Trophoblast cell (in vitro differentiated cells and primary cell): ENCODE measurements around the gene DYDC2.

Source experiments
- DNase-seq, 2 donors: peaks; one replicate each; pipeline ENCODE4 v3.0.0-alpha.2; 2016
- H2AFZ ChIP-seq: 2 replicates; pipeline ENCODE4 v1.6.1; 2013; ENCODE audit warnings: low read length, moderate library complexity, mild to moderate bottlenecking; ENCODE audit not compliant: insufficient read depth, poor library complexity
- H2AK5ac ChIP-seq: 2 replicates; pipeline ENCODE4 v1.6.1; 2013; ENCODE audit warnings: mild to moderate bottlenecking, low read length
- H2BK120ac ChIP-seq: 2 replicates; pipeline ENCODE4 v1.6.1; 2013; ENCODE audit warnings: low read length, mild to moderate bottlenecking, moderate library complexity; ENCODE audit not compliant: insufficient read depth, poor library complexity
- H2BK12ac ChIP-seq: 2 replicates; pipeline ENCODE4 v1.6.1; 2013; ENCODE audit warnings: mild to moderate bottlenecking, low read length, moderate library complexity
- H2BK5ac ChIP-seq: 2 replicates; pipeline ENCODE4 v1.6.1; 2013; ENCODE audit warnings: low read length, low read depth, moderate library complexity, mild to moderate bottlenecking; ENCODE audit not compliant: poor library complexity
- H3K14ac ChIP-seq: 2 replicates; pipeline ENCODE4 v1.6.1; 2013; ENCODE audit warnings: mild to moderate bottlenecking, low read length
- H3K18ac ChIP-seq: 2 replicates; pipeline ENCODE4 v1.6.1; 2013; ENCODE audit warnings: mild to moderate bottlenecking, low read length
- H3K23ac ChIP-seq: 2 replicates; pipeline ENCODE4 v1.6.1; 2013; ENCODE audit warnings: low read length
- H3K27ac ChIP-seq: 2 replicates; pipeline ENCODE4 v1.5.1; 2013; ENCODE audit warnings: low read depth, mild to moderate bottlenecking, inconsistent platforms, low read length, moderate library complexity
- H3K27me3 ChIP-seq: 2 replicates; pipeline ENCODE4 v1.6.1; 2013; ENCODE audit warnings: inconsistent platforms, mild to moderate bottlenecking, low read length, moderate library complexity; ENCODE audit not compliant: insufficient read depth
- H3K36me3 ChIP-seq, 2 experiments: 1 replicate in 1 of 2; 2 replicates in 1 of 2; pipeline ENCODE4 v1.6.1; 2013; ENCODE audit warnings: low read length in 2 of 2, mild to moderate bottlenecking in 2 of 2, moderate library complexity in 1 of 2; ENCODE audit not compliant: insufficient read depth in 2 of 2, control insufficient read depth in 1 of 2
- H3K4ac ChIP-seq: 2 replicates; pipeline ENCODE4 v1.6.1; 2013; ENCODE audit warnings: low read depth, mild to moderate bottlenecking, low read length, moderate library complexity
- H3K4me1 ChIP-seq, 2 experiments: 1 replicate in 1 of 2; 2 replicates in 1 of 2; pipeline ENCODE4 v1.6.1; 2013; ENCODE audit warnings: low read length in 2 of 2, mild to moderate bottlenecking in 2 of 2, moderate library complexity in 1 of 2; ENCODE audit not compliant: insufficient read depth in 2 of 2, control insufficient read depth in 1 of 2
- H3K4me2 ChIP-seq: 2 replicates; pipeline ENCODE4 v1.6.1; 2013; ENCODE audit warnings: inconsistent platforms, mild to moderate bottlenecking, low read length, moderate library complexity
- H3K4me3 ChIP-seq: 2 replicates; pipeline ENCODE4 v1.5.1; 2013; ENCODE audit warnings: mild to moderate bottlenecking, low read depth, low read length, inconsistent platforms
- H3K79me1 ChIP-seq: one replicate; pipeline ENCODE4 v1.6.1; 2013; ENCODE audit warnings: low read length
- H3K79me2 ChIP-seq: 2 replicates; pipeline ENCODE4 v1.6.1; 2013; ENCODE audit warnings: low read length, mild to moderate bottlenecking; ENCODE audit not compliant: control insufficient read depth, insufficient read depth, poor library complexity
- H3K9ac ChIP-seq: 2 replicates; pipeline ENCODE4 v1.6.1; 2013; ENCODE audit warnings: mild to moderate bottlenecking, low read length
- H3K9me3 ChIP-seq: 2 replicates; pipeline ENCODE4 v1.6.1; 2013; ENCODE audit warnings: low read depth, mild to moderate bottlenecking, control low read depth, inconsistent platforms, low read length; ENCODE audit not compliant: insufficient read depth
- H4K12ac ChIP-seq: 2 replicates; pipeline ENCODE4 v1.6.1; 2013; ENCODE audit warnings: low read depth, mild to moderate bottlenecking, low read length, moderate library complexity
- H4K8ac ChIP-seq: 2 replicates; pipeline ENCODE4 v1.6.1; 2013; ENCODE audit warnings: low read depth, mild to moderate bottlenecking, low read length, moderate library complexity
- H4K91ac ChIP-seq: one replicate; pipeline ENCODE4 v1.6.1; 2013; ENCODE audit warnings: low read depth, mild to moderate bottlenecking, low read length, moderate library complexity
- whole genome bisulfite sequencing: extraction: QIAGEN DNeasy Blood & Tissue Kit; methylation state at CpG from one replicate; pipeline ENCODE4 v1.1.7; 2013; ENCODE audit warnings: missing lambda C conversion rate; ENCODE audit not compliant: insufficient read length, insufficient coverage; ENCODE audit errors: extremely low coverage; 5-methylcytosine and 5-hydroxymethylcytosine counted together

Gene DYDC2

DNA sequence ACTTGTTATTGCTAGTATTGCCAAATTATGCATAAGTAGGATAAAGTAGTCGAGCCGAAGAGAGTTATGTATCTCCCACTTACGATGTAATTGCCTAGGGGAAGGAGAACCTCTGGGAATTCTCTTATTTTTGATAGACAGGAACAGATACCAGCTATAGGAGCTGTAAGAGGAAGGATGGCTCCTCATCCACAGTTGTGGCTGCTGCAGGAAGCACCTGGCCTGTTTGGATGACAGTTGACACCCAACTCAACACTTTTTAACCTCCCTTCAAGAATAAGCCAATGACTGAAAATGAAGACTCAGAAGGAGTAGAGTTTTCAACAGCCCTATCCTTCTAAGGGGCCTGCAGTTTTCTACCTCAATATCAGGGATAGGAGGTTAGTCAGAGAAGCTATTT lies 6.3 kb upstream of the DYDC2 start:
- no peak overlapping the region for H3K18ac ChIP-seq
- no peak overlapping the region for H2BK5ac ChIP-seq
- no peak overlapping the region for H4K91ac ChIP-seq
- no peaks in the 10 kb centered on the region for H3K79me1 ChIP-seq
- no peaks in the 10 kb centered on the region for H3K27me3 ChIP-seq
- no peak overlapping the region for H4K8ac ChIP-seq
- H2AFZ ChIP-seq: no peak overlapping the region
- no peak overlapping the region for H3K4ac ChIP-seq
- H3K9ac ChIP-seq: no peak overlapping the region
- H3K27ac ChIP-seq: no peak overlapping the region
- no peaks in the 10 kb centered on the region for H3K9me3 ChIP-seq
- H2BK12ac ChIP-seq: no peak overlapping the region
- H3K36me3 ChIP-seq: no peaks in the 10 kb centered on the region
- no peak overlapping the region for H4K12ac ChIP-seq
- no peak overlapping the region for H3K4me2 ChIP-seq
- DNase-seq: no peak
- no peak overlapping the region for H2BK120ac ChIP-seq
- H3K4me3 ChIP-seq: no peak overlapping the region
- H2AK5ac ChIP-seq: no peak overlapping the region
- no peaks in the 10 kb centered on the region for H3K4me1 ChIP-seq
- H3K23ac ChIP-seq: no peak overlapping the region
- no peak overlapping the region for H3K14ac ChIP-seq
- no peaks in the 10 kb centered on the region for H3K79me2 ChIP-seq
- WGBS: no CpG with 5 or more reads among the region's 3 CpGs

DNA sequence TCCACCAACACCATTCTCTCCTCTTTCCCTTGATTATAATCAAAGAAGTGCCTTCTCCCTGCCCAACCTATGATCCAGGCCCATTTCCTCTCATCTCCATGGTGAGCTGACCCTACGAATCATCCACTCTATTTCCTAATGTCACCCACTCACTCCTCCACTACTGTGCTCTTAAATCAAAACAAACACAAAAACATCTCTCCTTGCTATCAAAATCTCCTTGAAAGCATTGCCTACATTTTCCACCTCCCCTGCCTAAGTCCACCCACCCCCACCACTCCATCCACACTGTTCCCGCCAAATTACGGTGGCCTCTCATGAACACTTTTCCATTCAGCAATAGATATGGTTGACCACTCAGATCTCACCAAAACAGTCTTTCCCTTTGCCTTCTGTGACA lies 5.4 kb upstream of the DYDC2 start:
- H3K27me3 ChIP-seq: peaks cover under 1% of the 10 kb centered on the region
- no peak overlapping the region for H3K4me3 ChIP-seq
- no peak overlapping the region for H3K9ac ChIP-seq
- H3K36me3 ChIP-seq: no peaks in the 10 kb centered on the region
- peaks cover 0 to 2% of the 10 kb centered on the region in 2 experiments for H3K4me1 ChIP-seq
- no peak overlapping the region for H4K12ac ChIP-seq
- H2BK5ac ChIP-seq: no peak overlapping the region
- H4K91ac ChIP-seq: no peak overlapping the region
- no peak overlapping the region for H3K23ac ChIP-seq
- H2BK12ac ChIP-seq: no peak overlapping the region
- no peak overlapping the region for H2AK5ac ChIP-seq
- H3K27ac ChIP-seq: no peak overlapping the region
- no peak for DNase-seq
- H4K8ac ChIP-seq: no peak overlapping the region
- no peak overlapping the region for H3K4me2 ChIP-seq
- H2BK120ac ChIP-seq: no peak overlapping the region
- H3K4ac ChIP-seq: no peak overlapping the region
- H3K79me2 ChIP-seq: no peaks in the 10 kb centered on the region
- WGBS: no CpG with 5 or more reads among the region's 3 CpGs
- no peak overlapping the region for H2AFZ ChIP-seq
- no peaks in the 10 kb centered on the region for H3K9me3 ChIP-seq
- no peak overlapping the region for H3K14ac ChIP-seq
- no peak overlapping the region for H3K18ac ChIP-seq
- no peaks in the 10 kb centered on the region for H3K79me1 ChIP-seq

DNA sequence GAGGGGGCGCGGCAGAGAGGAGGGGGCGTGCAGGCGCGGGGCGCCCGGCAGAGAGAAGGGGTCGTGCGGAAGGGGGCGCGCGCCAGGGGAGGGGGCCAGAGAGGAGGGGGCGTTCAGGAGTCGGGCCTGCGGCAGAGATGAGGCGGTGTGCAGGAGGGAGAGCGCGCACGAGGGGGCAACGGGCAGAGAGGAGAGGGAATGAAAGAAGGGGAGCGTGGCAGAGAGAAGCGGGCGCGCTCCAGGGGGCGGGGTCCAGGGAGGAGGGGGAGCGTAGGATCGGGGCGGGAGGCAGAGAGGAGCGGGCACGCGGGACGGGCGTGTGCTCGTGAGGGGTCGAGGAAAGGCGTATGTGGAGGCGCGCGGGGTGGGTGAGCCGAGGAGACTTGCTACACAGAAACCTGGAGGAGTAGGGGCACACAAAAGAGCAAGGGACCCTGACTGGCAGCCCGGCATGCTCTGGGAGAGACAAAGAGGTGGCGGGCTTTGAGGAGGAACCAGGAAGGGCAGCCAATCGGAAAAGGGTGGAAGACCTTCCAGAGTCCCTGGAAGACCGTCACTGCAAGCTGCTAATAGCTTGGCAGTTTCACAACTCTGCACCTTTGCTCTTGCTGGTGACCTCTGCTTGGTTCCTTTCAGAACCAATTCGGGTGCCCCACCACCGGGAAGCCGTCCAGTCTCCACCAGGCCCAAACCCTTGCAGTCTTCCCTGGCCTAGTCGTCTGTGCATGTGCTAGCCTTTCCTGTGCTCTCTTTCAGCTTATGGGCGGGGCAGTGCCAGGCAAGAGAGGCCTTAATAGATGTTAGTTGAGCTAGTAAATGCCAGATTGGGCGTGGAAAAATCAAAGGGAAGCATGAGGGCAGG lies 639 bp downstream of the DYDC2 start:
- H3K23ac ChIP-seq: no peak overlapping the region
- no peaks in the 10 kb centered on the region for H3K79me2 ChIP-seq
- no peak overlapping the region for H3K27ac ChIP-seq
- H4K12ac ChIP-seq: no peak overlapping the region
- peak overlapping the region; percentile 1 for H2AFZ ChIP-seq
- no peak overlapping the region for H4K8ac ChIP-seq
- no peak overlapping the region for H4K91ac ChIP-seq
- no CpG with 5 or more reads among the region's 50 CpGs for WGBS
- no peak overlapping the region for H3K14ac ChIP-seq
- no peaks in the 10 kb centered on the region for H3K9me3 ChIP-seq
- H3K18ac ChIP-seq: no peak overlapping the region
- H3K27me3 ChIP-seq: peaks cover 2% of the 10 kb centered on the region
- no peak overlapping the region for H3K4ac ChIP-seq
- H2BK12ac ChIP-seq: no peak overlapping the region
- H2BK120ac ChIP-seq: no peak overlapping the region
- DNase-seq: no peak
- H3K9ac ChIP-seq: no peak overlapping the region
- no peaks in the 10 kb centered on the region for H3K36me3 ChIP-seq
- H2AK5ac ChIP-seq: no peak overlapping the region
- no peaks in the 10 kb centered on the region for H3K79me1 ChIP-seq
- peak overlapping the region; percentile 63 for H3K4me3 ChIP-seq
- peak overlapping the region; percentile 73 for H3K4me2 ChIP-seq
- H2BK5ac ChIP-seq: no peak overlapping the region
- H3K4me1 ChIP-seq: peaks cover 5 to 12% of the 10 kb centered on the region in 2 experiments

DNA sequence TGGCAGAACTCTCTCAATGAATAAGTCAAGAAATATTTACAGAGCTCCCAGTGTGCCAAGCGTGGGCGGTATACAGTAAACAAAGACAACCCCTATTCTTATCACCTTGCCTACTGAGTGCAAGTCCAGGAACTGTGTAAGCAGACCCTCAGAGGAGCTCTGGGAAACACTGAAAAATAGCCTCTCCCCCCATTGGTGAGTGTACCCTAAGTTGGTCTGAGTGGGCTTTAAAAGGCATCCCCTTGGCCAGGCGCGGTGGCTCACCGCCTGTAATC lies 1.2 kb downstream of the DYDC2 start:
- Histone ChIP-seq H3K9ac (no peak overlapping the region), H3K18ac (no peak overlapping the region), H4K8ac (no peak overlapping the region), H2AFZ (no peak overlapping the region), H2BK12ac (no peak overlapping the region), H3K27me3 (peaks cover 2% of the 10 kb centered on the region), H3K36me3 (no peaks in the 10 kb centered on the region), H3K4me2 (no peak overlapping the region), H2BK120ac (no peak overlapping the region), H3K4me3 (no peak overlapping the region), H3K14ac (no peak overlapping the region), H3K4me1 (peaks cover 5 to 12% of the 10 kb centered on the region in 2 experiments), H3K4ac (no peak overlapping the region), H3K27ac (no peak overlapping the region), H2AK5ac (no peak overlapping the region), H4K12ac (no peak overlapping the region), H2BK5ac (no peak overlapping the region), H3K79me1 (no peaks in the 10 kb centered on the region), H3K79me2 (no peaks in the 10 kb centered on the region), H3K23ac (no peak overlapping the region), H4K91ac (no peak overlapping the region), H3K9me3 (no peaks in the 10 kb centered on the region)
- WGBS: no CpG with 5 or more reads among the region's 5 CpGs
- DNase-seq: no peak
